SU-DHL-6 (cell line): ENCODE measurements around the gene GNAS.

ENCODE experiments used
- CTCF ChIP-seq: fragments of 200-600 bp; sonication (generic); IDR thresholded peaks from one replicate; pipeline ENCODE4 v1.5.1; 2017; ENCODE audit warnings: antibody characterized with exemption, mild to moderate bottlenecking, low read length, moderate library complexity; ENCODE audit not compliant: insufficient read depth, poor library complexity, severe bottlenecking
- EZH2phosphoT487 ChIP-seq: fragments of 200-600 bp; sonication (generic), shearing (Covaris generic); conservative IDR thresholded peaks from 2 replicates; pipeline ENCODE4 v1.6.1; 2018; ENCODE audit warnings: mild to moderate bottlenecking, antibody characterized with exemption, low read length, moderate library complexity, mixed read lengths

- TF ChIP-seq CTCF (no peak), EZH2phosphoT487 (no peak)
Measured at GRCh38 chr20:58874469-58874868, 22.0 kb downstream of the GNAS start.
